HepG2 (cell line): ENCODE measurements around the gene NT5DC1. TPM values are rescaled to one million over a fixed set of nuclear protein-coding genes. Genes with fewer than 3 reads are reported as not detected.

Source experiments
- ATAC-seq: fragments of 200-7000 bp; cut with Tn5 transposase; 3 replicates; pipeline ENCODE4 v1.9.1; 2020; ENCODE audit warnings: mild to moderate bottlenecking, moderate library complexity
- BruUV-seq: library from RNA; stranded (reverse); fragments of 400-500 nt; replicated peaks from 2 replicates; lab custom pipeline; 2021; lab: Mats Ljungman, UMichigan
- CTCF ChIA-PET: fragments of 300-600 bp; formaldehyde crosslinking; extraction: SDS; loops from one replicate; lab custom pipeline; 2021; ENCODE audit warnings: low total read pairs, inconsistent platforms, low intra/inter-chr PET ratio; lab: Yijun Ruan, JAX
- POLR2A ChIA-PET: fragments of 350-600 bp; sonication (Branson Sonifier 250); formaldehyde crosslinking; loops from one replicate; lab custom pipeline; 2020; ENCODE audit warnings: antibody characterized with exemption, inconsistent platforms; lab: Yijun Ruan, JAX
- DNase-seq: peaks from one replicate; pipeline ENCODE4 v3.0.0-alpha.2; 2015; ENCODE audit warnings: low spot score
- FAIRE-seq: peaks from 3 replicates; lab custom pipeline; 2011; peaks lifted over from hg19 to GRCh38; lab: Jason Lieb, UNC
- H2AFZ ChIP-seq: one replicate; pipeline ENCODE4 v1.6.1; 2011; ENCODE audit warnings: low read length, inconsistent platforms
- H3K27ac ChIP-seq: fragments of 300-600 bp; 3 replicates; pipeline ENCODE4 v1.8.0; 2011; ENCODE audit warnings: mixed run types, mild to moderate bottlenecking, mixed read lengths, low read length, inconsistent platforms; ENCODE audit not compliant: insufficient read depth; ENCODE audit errors: extremely low read length
- H3K27me3 ChIP-seq, 2 experiments: fragments of 200-600 bp in 1 of 2; 2 replicates in 1 of 2; 3 replicates in 1 of 2; pipeline versions ENCODE4 v1.6.0 to v1.8.0; 2011; ENCODE audit warnings: low read length in 2 of 2, mild to moderate bottlenecking in 2 of 2, moderate library complexity in 2 of 2, inconsistent platforms in 1 of 2; ENCODE audit not compliant: insufficient read depth in 2 of 2, control insufficient read depth in 1 of 2
- H3K36me3 ChIP-seq, 2 experiments: fragments of 200-600 bp in 1 of 2; replicated peaks in 1 of 2; 2 replicates in 1 of 2; 3 replicates in 1 of 2; pipeline versions ENCODE4 v1.5.1 to v1.8.0; 2011; ENCODE audit warnings: low read length in 2 of 2, inconsistent platforms in 1 of 2; ENCODE audit not compliant: insufficient read depth in 2 of 2, control insufficient read depth in 1 of 2
- H3K4me1 ChIP-seq: 2 replicates; pipeline ENCODE4 v1.5.1; 2012; ENCODE audit warnings: low read length, inconsistent platforms; ENCODE audit not compliant: insufficient read depth
- H3K4me2 ChIP-seq: 2 replicates; pipeline ENCODE4 v1.6.0; 2011; ENCODE audit warnings: low read depth, low read length, inconsistent platforms
- H3K4me3 ChIP-seq, 3 experiments: fragments of 200-600 bp in 1 of 3; sonication (generic), shearing (Covaris generic) in 1 of 3; replicated peaks in 1 of 3; 2 replicates each; pipeline ENCODE4 v1.5.1; 2011 to 2016; ENCODE audit warnings: low read length in 3 of 3, inconsistent platforms in 2 of 3, low read depth in 2 of 3, mild to moderate bottlenecking in 2 of 3, control low read depth in 1 of 3, mixed read lengths in 1 of 3; ENCODE audit not compliant: insufficient read depth in 1 of 3
- H3K79me2 ChIP-seq: one replicate; pipeline ENCODE4 v1.6.1; 2011; ENCODE audit warnings: low read length, inconsistent platforms; ENCODE audit not compliant: insufficient read depth
- H3K9ac ChIP-seq: 2 replicates; pipeline ENCODE4 v1.6.0; 2011; ENCODE audit warnings: mild to moderate bottlenecking, low read depth, low read length, inconsistent platforms; ENCODE audit not compliant: insufficient read depth
- H3K9me3 ChIP-seq: 2 replicates; pipeline ENCODE4 v1.5.1; 2012; ENCODE audit warnings: mild to moderate bottlenecking, low read length
- H4K20me1 ChIP-seq: 2 replicates; pipeline ENCODE4 v1.6.0; 2011; ENCODE audit warnings: inconsistent platforms, mild to moderate bottlenecking, low read length, moderate library complexity; ENCODE audit not compliant: insufficient read depth
- FOXK1 ChIP-seq: sonication (generic); formaldehyde crosslinking; IDR thresholded peaks from 2 replicates; pipeline ENCODE4 v1.4.0; 2020; ENCODE audit warnings: low read depth, missing genetic modification reagents, borderline replicate concordance
- MAFF ChIP-seq: IDR thresholded peaks from 2 replicates; pipeline ENCODE4 v1.6.1; 2011; ENCODE audit warnings: low read depth, low read length, improper control_type of control experiment
- MAFK ChIP-seq, 2 experiments: IDR thresholded peaks in 1 of 2; conservative IDR thresholded peaks in 1 of 2; 2 replicates each; pipeline ENCODE4 v1.6.1; 2011; ENCODE audit warnings: improper control_type of control experiment in 2 of 2, low read length in 2 of 2
- RBAK ChIP-seq: sonication (generic); formaldehyde crosslinking; IDR thresholded peaks from 2 replicates; pipeline ENCODE4 v1.5.1; 2020; ENCODE audit warnings: mild to moderate bottlenecking, missing genetic modification reagents
- SP5 ChIP-seq: IDR thresholded peaks from 2 replicates; pipeline ENCODE4 v1.6.1; 2016; ENCODE audit warnings: low read depth, borderline replicate concordance
- ZNF460 ChIP-seq: sonication (generic); formaldehyde crosslinking; IDR thresholded peaks from 2 replicates; pipeline ENCODE4 v1.5.1; 2020; ENCODE audit warnings: missing genetic modification reagents, mild to moderate bottlenecking, borderline replicate concordance
- ZNF512 ChIP-seq: sonication (generic); formaldehyde crosslinking; IDR thresholded peaks from 2 replicates; pipeline ENCODE4 v1.4.0; 2020; ENCODE audit warnings: mild to moderate bottlenecking, missing genetic modification reagents
- ZNF569 ChIP-seq: sonication (generic); formaldehyde crosslinking; IDR thresholded peaks from 2 replicates; pipeline ENCODE4 v1.5.0; 2020; ENCODE audit warnings: mild to moderate bottlenecking, missing genetic modification reagents, moderate library complexity, borderline replicate concordance
- ZNF792 ChIP-seq: IDR thresholded peaks from 2 replicates; pipeline ENCODE4 v1.6.1; 2016
- WGBS: methylation state at CpG from one replicate; pipeline ENCODE4 v1.1.6; 2017; ENCODE audit warnings: low lambda C conversion rate; 5-methylcytosine and 5-hydroxymethylcytosine counted together
- in situ Hi-C: cut with HindIII; loops from 2 replicates; pipeline ENCODE4 v1.10.0; 2017; ENCODE audit warnings: low pct_unique_long_range_greater_than_20kb; ENCODE audit not compliant: extremely low pct_ligation_motif_present
- intact Hi-C: fragments of 100-400 bp; cut with micrococcal nuclease; formaldehyde crosslinking; loops from one replicate; pipeline ENCODE4 v1.10.0; 2022; ENCODE audit not compliant: unreplicated experiment
- polyA plus RNA-seq, 8 experiments: library from polyadenylated mRNA; depleted of rRNA in 3 of 8; stranded (reverse) in 7 of 8; unstranded in 1 of 8; fragments of >200 nt; fragmentation: Illumina TruSeq in 4 of 8; extraction: Trizol in 4 of 8; gene quantifications; 2 replicates each; pipeline versions ENCODE4 v1.2.1 to v1.2.3, GENCODE V29; 2011 to 2016; ENCODE audit warnings: low read depth in 4 of 8, missing spikeins in 1 of 8, mixed read lengths in 1 of 8; ENCODE audit not compliant: insufficient read depth in 1 of 8
- total RNA-seq, 5 experiments: library from RNA; depleted of rRNA; stranded (reverse); fragments of >200 nt; fragmentation: Illumina TruSeq; extraction: Trizol; gene quantifications; 2 replicates each; pipeline ENCODE4 v1.2.3, GENCODE V29; 2016; ENCODE audit warnings: low read depth in 1 of 5

Gene NT5DC1
- total and polyA plus RNA-seq, 2 of the 13 experiments (the other 11 are each of a cell fraction or from before 2014, with no cell fraction given) = 27.0 to 56.1 TPM

DNA sequence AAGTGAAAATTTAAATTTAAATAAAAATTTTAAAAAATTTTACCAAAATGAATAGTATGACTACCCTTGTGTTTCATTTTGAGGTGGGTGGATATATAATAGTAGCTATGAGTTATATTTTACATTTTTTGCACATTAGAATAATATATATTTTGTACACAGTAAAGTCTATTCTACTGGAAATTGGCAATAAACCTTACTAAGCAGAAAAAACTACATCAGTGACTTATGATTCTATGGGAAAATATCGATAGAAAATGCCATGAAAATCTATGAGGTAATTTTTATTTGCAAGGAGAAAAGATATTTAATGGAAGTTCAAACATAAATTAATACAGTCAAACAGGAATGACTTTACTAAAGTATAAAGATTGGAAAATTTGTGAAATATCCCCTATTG is 156.0 kb downstream of the NT5DC1 start:
- no peak for ATAC-seq
- in situ Hi-C loops = no loop called here
- POLR2A ChIA-PET = no interaction called here
- Histone ChIP-seq H3K9me3 (no peaks in the 10 kb centered on the region), H3K4me2 (no peak overlapping the region), H3K27ac (no peak overlapping the region), H3K27me3 (no peaks in the 10 kb centered on the region), H3K4me1 (peaks cover 41% of the 10 kb centered on the region), H3K36me3 (0 out of 5 replicates have a peak, but pooled peaks cover 0 to 1% of the 10 kb centered on the region in 2 experiments), H2AFZ (no peak overlapping the region), H4K20me1 (no peaks in the 10 kb centered on the region), H3K4me3 (no peak overlapping the region), H3K9ac (no peak overlapping the region), H3K79me2 (peaks cover 22% of the 10 kb centered on the region)
- CTCF ChIA-PET = interaction anchor here (1.4 kb wide), 1 partner anchor 12 kb away, joined by 3 read pairs; no protein-coding TSS in a partner anchor
- no peak for FAIRE-seq
- DNase-seq = no peak
- TF ChIP-seq ZNF512 (CRISPR knock-in tag) (no peak), SP5 (CRISPR knock-in tag) (no peak), FOXK1 (CRISPR knock-in tag) (no peak), MAFF (peak; percentile 37; the same call in 1 of the 2 replicates), ZNF460 (no peak), ZNF792 (CRISPR knock-in tag) (no peak), RBAK (CRISPR knock-in tag) (no peak), ZNF569 (no peak), MAFK (conservative IDR thresholded peaks at IDR 0.05 in 1 of 2, IDR thresholded peaks at IDR 0.05 in 1 of 2; ENCODE audit: low read length in 2 of 2) (peak; percentile 42 to 70; a peak in 2 of 4 replicates)
- 74% methylated on average over 1 of the region's 1 CpG for WGBS
- BruUV-seq = no TSS peak
- intact Hi-C loops = loop anchor here (10.0 kb wide), 1 partner anchor 1228 kb away; the partner anchor contains the start of gene DCBLD1
